Heart right ventricle (tissue), 16 donors: ENCODE results near the gene SPG11. TPM values are rescaled to one million over a fixed set of nuclear protein-coding genes. Genes with fewer than 3 reads are reported as not detected.
"Not testable (repeated sequence)": the region's sequence is repeated elsewhere in the genome, so short reads cannot be mapped to it uniquely, and the experiment has no call there.

Experiments used
- ATAC-seq, 8 donors: fragments of 200-7000 bp; cut with Tn5 transposase; one replicate each; pipeline ENCODE4 v1.9.1; 2020; ENCODE audit warnings: mild to moderate bottlenecking in 8 of 8, moderate library complexity in 8 of 8, moderate number of reproducible peaks in 1 of 8
- DNase-seq, 2 donors: peaks; one replicate each; pipeline ENCODE4 v3.0.0-alpha.2; 2020
- H3K27ac ChIP-seq, 10 donors: fragments of 200-600 bp; sonication (generic) in 2 of 10; one replicate each; pipeline versions ENCODE4 v1.5.0 to v1.8.0; 2020 to 2022; ENCODE audit warnings: mild to moderate bottlenecking in 3 of 10
- H3K27me3 ChIP-seq, 7 donors: fragments of 200-600 bp; one replicate each; pipeline ENCODE4 v1.8.0; 2021 to 2022; ENCODE audit warnings: mild to moderate bottlenecking in 2 of 7
- H3K36me3 ChIP-seq, 9 donors: fragments of 200-600 bp; sonication (generic) in 1 of 9; one replicate each; pipeline versions ENCODE4 v1.5.0 to v1.8.0; 2020 to 2022; ENCODE audit warnings: mild to moderate bottlenecking in 2 of 9
- H3K4me1 ChIP-seq, 9 donors: fragments of 200-600 bp; sonication (generic) in 1 of 9; one replicate each; pipeline versions ENCODE4 v1.5.0 to v1.8.0; 2020 to 2022; ENCODE audit warnings: mild to moderate bottlenecking in 4 of 9
- H3K4me3 ChIP-seq, 10 donors: fragments of 200-600 bp; sonication (generic) in 2 of 10; one replicate each; pipeline versions ENCODE4 v1.5.0 to v1.8.0; 2020 to 2022; ENCODE audit warnings: mild to moderate bottlenecking in 7 of 10, moderate library complexity in 2 of 10
- H3K9me3 ChIP-seq, 11 donors: fragments of 200-600 bp in 10 of 11; sonication (generic) in 2 of 11; one replicate each; pipeline versions ENCODE4 v1.5.0 to v1.8.0; 2013 to 2022; ENCODE audit warnings: mild to moderate bottlenecking in 2 of 11, control low read depth in 1 of 11, moderate library complexity in 1 of 11
- CTCF ChIP-seq, 9 donors: fragments of 200-600 bp; sonication (generic) in 2 of 9; IDR thresholded peaks; one replicate each; pipeline versions ENCODE4 v1.5.0 to v1.8.0; 2021 to 2022; ENCODE audit warnings: antibody characterized with exemption in 9 of 9, mild to moderate bottlenecking in 5 of 9, moderate library complexity in 1 of 9
- WGBS, 2 donors: extraction: QIAGEN DNeasy Blood & Tissue Kit; methylation state at CpG; one replicate each; pipeline ENCODE4 v1.1.7; 2013; ENCODE audit warnings: inconsistent platforms in 1 of 2; 5-methylcytosine and 5-hydroxymethylcytosine counted together
- intact Hi-C, 10 donors: fragments of 100-400 bp; cut with DNase I; formaldehyde crosslinking; loops; one replicate each; pipeline versions ENCODE4 v1.11.1 to v1.14.2; 2022
- polyA plus RNA-seq, 2 donors: library from polyadenylated mRNA; stranded (reverse); fragments of 200-250 nt; gene quantifications; one replicate each; pipeline ENCODE4 v1.2.3, GENCODE V29; 2013
- total RNA-seq, 10 donors: library from RNA; stranded (reverse); fragmentation: NEBNext Ultra II Directional in 3 of 10; extraction: Animal tissue kit (Norgen Biotek cat#: 25700) in 3 of 10; gene quantifications; one replicate each; pipeline versions ENCODE4 v1.2.1 to v1.2.4, GENCODE V29; 2021 to 2023
- donor health status: Arrhythmogenic right ventricular cardiomyopathy.
- donor health status: ischemic (EF 13 %, LVEDD 7.1; RV severe dilation, severe dysfunction).
- donor health status: healthy with polysubstance abuse.
- donor health status: DM: no; HTN: yes; CAD: no.
- donor health status: DM: no; HTN: no; CAD: no.
- donor health status: ischemic (EF 25% LVEDD 6.9; RV normal size, moderate dysfunction).
- donor health status: ischemic (EF 25% LVEDD 5.7; RV mildly dilated, moderate dysfunction).
- donor health status: healthy.
- donor health status: DM: yes; HTN: yes; CAD: no.
- donor health status: Ischemic cardiomyopathy.
- donor health status: ischemic (EF 35%, LVEDD 5.7; RV mildly dilated, moderate dysfunction).
- donor health status: nonischemic (EF 11% LVEDD 7.7; RV severe dilation, severe dysfunction).
- donor health status: DM: yes; HTN: yes; CAD: no.
- donor health status: PGD.
- donor health status: ischemic (EF 29% LVEDD 5.4; RV normal size, mild dysfunction).
- donor health status: nonischemic (EF 23%, LVEDD 6.1; RV moderate dilation, normal function).

Gene SPG11
- total and polyA plus RNA-seq, 12 donors, result 17.4 to 63.4 (median 50.4) TPM

DNA sequence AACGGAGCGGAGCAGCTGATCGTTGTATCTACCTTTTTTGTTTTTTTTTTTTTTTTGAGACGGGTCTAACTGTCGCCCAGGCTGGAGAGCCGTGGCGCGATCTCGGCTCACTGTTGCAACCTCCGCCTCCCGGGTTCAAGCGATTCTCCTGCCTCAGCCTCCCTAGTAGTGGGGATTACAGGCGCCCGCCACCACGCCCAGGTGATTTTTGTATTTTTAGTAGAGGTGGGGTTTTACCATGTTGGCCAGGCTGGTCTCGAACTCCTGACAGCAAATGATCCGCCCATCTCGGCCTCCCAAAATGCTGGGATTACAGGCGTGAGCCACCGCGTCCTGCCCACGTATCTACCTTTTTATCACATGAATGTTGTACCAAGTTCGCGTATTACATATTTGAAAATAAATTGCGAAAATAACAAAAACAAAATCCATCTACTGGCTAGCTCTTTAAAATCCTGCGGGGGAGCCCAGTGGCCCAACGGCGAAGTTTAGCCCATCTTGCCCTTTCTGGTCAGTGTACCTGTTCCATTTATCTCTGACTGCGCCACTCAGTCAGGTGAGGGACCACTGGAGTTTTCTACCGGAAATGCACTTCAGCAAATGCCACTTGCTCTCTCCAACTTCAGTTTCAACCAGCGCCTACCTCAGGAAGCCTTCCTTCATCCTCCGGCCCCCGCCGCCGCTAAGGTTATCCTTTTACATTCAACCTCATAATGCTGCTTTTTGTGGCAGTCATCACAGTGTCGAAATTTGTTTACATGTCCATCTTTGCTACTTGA lies 127.8 kb downstream of the SPG11 start:
- TF ChIP-seq CTCF (IDR thresholded peaks at IDR 0.05), result no peak
- Histone ChIP-seq H3K9me3 (no peaks in the 10 kb centered on the region), H3K27me3 (no peaks in the 10 kb centered on the region), H3K4me1 (peaks cover 0 to 37% (median 31%) of the 10 kb centered on the region in 9 donors), H3K36me3 (peaks cover 0 to 34% (median 0%) of the 10 kb centered on the region in 9 donors), H3K27ac (peak overlapping the region; percentile 92 to 99 (median 96)), H3K4me3 (peak overlapping the region; percentile 74 to 98 (median 90))
- ATAC-seq, result peak in 3 of 8 donors; percentile 0 to 1 (median 1)
- WGBS, 2 donors, result 58 to 59% methylated on average over 36 of the region's 36 CpGs
- intact Hi-C loops, result loop anchor here in 2 of 10 donors (5.0 kb wide), 1 partner anchor 108 kb away; the partner anchor contains the start of gene CTDSPL2 (in 2 of the 2)
- DNase-seq, result peak in 1 of 2 donors; percentile 23

- no peak for ATAC-seq
- peak overlapping the region in 2 of 10 donors; percentile 89 to 90 for H3K4me3 ChIP-seq
- DNase-seq, result no peak
- no peaks in the 10 kb centered on the region for H3K27me3 ChIP-seq
- no peak for TF ChIP-seq CTCF (IDR thresholded peaks at IDR 0.05)
- H3K36me3 ChIP-seq, result peaks cover 0 to 32% (median 0%) of the 10 kb centered on the region in 9 donors
- WGBS, 2 donors, result 94 to 96% methylated on average over 8 of the region's 8 CpGs
- no peak overlapping the region for H3K27ac ChIP-seq
- intact Hi-C loops, result loop anchor here in 2 of 10 donors (5.0 kb wide), 1 partner anchor 108 kb away; the partner anchor contains the start of gene CTDSPL2 (in 2 of the 2)
- no peaks in the 10 kb centered on the region for H3K9me3 ChIP-seq
- peaks cover 0 to 33% (median 28%) of the 10 kb centered on the region in 9 donors for H3K4me1 ChIP-seq
These were observed 128.4 kb downstream of the SPG11 start for GRCh38 chr15:44535092-44535491.

DNA sequence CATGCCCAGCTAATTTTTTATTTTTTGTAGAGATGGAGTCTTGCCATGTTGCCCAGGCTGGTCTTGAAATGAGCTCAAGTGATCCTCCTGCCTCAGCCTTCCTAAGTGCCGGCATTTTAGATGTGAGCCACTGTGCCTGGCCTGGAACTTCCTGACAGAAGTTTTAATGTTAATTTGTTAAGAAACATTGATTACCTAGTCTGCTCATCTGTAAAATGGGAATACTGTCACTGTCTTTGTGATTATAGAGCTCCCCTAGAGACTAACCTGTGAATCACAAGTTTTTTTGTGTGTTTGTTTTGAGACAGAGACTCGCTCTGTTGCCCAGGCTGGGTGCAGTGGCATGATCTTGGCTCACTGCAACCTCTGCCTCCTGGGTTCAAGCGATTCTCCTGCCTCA lies 130.8 kb downstream of the SPG11 start:
- no peak for TF ChIP-seq CTCF (IDR thresholded peaks at IDR 0.05)
- H3K36me3 ChIP-seq, result peaks cover 0 to 36% (median 0%) of the 10 kb centered on the region in 9 donors

GRCh38 chr15:44532275-44532674 lies 131.2 kb downstream of the SPG11 start:
- ATAC-seq, intact Hi-C loops: not testable (repeated sequence)

More for the DNA sequence above, 130.8 kb downstream of the SPG11 start:
- intact Hi-C loops, result no loop called here
- no peaks in the 10 kb centered on the region for H3K9me3 ChIP-seq
- H3K4me1 ChIP-seq, result peaks cover 0 to 17% (median 11%) of the 10 kb centered on the region in 9 donors
- H3K4me3 ChIP-seq, result no peak overlapping the region
- DNase-seq, result no peak
- no peak overlapping the region for H3K27ac ChIP-seq
- no peak for ATAC-seq
- H3K27me3 ChIP-seq, result no peaks in the 10 kb centered on the region
- 99% methylated on average over 3 of the region's 3 CpGs for WGBS, 2 donors

More at GRCh38 chr15:44532275-44532674, 131.2 kb downstream of the SPG11 start:
- not testable (repeated sequence) for DNase-seq, H3K27ac ChIP-seq, H3K9me3 ChIP-seq, H3K27me3 ChIP-seq, H3K4me3 ChIP-seq
- Histone ChIP-seq H3K36me3 (peaks cover 0 to 40% (median 0%) of the 10 kb centered on the region in 9 donors), H3K4me1 (peaks cover 0 to 14% (median 10%) of the 10 kb centered on the region in 9 donors)
- 97% methylated on average over 5 of the region's 5 CpGs for WGBS, 2 donors
